Right lobe of liver (tissue), 4 donors: ENCODE data around the gene PMF1.

Experiments
- CTCF ChIP-seq, 4 donors: fragments of 200-600 bp in 3 of 4; fragments of 450-650 bp in 1 of 4; IDR thresholded peaks; one replicate each; pipeline versions ENCODE4 v1.5.1 to v1.8.0; 2016 to 2022; ENCODE audit warnings: antibody characterized with exemption in 4 of 4, mild to moderate bottlenecking in 2 of 4
- POLR2A ChIP-seq: fragments of 450-650 bp; IDR thresholded peaks from one replicate; pipeline ENCODE4 v1.6.1; 2017; ENCODE audit warnings: antibody characterized with exemption, mild to moderate bottlenecking
- donor health status: DM: no; HTN: no; CAD: no.
- donor health status: DM: no; HTN: no; CAD: no.
- donor health status: DM: no; HTN: yes; CAD: no.

GRCh38 chr1:156195853-156196252 is 17.0 kb upstream of the PMF1 start:
- TF ChIP-seq CTCF (IDR thresholded peaks at IDR 0.05): no peak
- no peak for TF ChIP-seq POLR2A
